ENCODE measurements around the gene MC5R.
"Not testable (repeated sequence)": the region's sequence is repeated elsewhere in the genome, so short reads cannot be mapped to it uniquely, and the experiment has no call there.

Gene MC5R

GRCh38 chr18:13862898-13863297 is 38.9 kb downstream of the MC5R start:
- not testable (repeated sequence) for DNase-seq

- DNase-seq, result no peak
Measured at GRCh38 chr18:13868501-13869271, 44.7 kb downstream of the MC5R start.

GRCh38 chr18:13871701-13872100 is 47.8 kb downstream of the MC5R start:
- DNase-seq, result no peak

- no peak for DNase-seq
Measured at GRCh38 chr18:13872373-13872772, 48.4 kb downstream of the MC5R start.

GRCh38 chr18:13872932-13873331 is 49.0 kb downstream of the MC5R start:
- no peak for DNase-seq

- no peak for DNase-seq
Measured at GRCh38 chr18:13874558-13874957, 50.6 kb downstream of the MC5R start.
